ENCODE data around the gene AGMO. TPM values are rescaled to one million over a fixed set of nuclear protein-coding genes. Genes with fewer than 3 reads are reported as not detected.

Gene AGMO
- total RNA-seq, 1 donor from 2014 or later: 0.60 TPM

GRCh38 chr7:15507171-15507570 lies 54.6 kb downstream of the AGMO start:
- Mint-ChIP-seq H3K27ac (ENCODE audit: unreplicated experiment) (peak overlapping the region; percentile 6), H3K36me3 (ENCODE audit: low read depth) (no peaks in the 10 kb centered on the region), H3K27me3 (ENCODE audit: low read depth) (no peaks in the 10 kb centered on the region), H3K4me1 (ENCODE audit: low read depth) (peaks cover 40% of the 10 kb centered on the region), H3K4me3 (ENCODE audit: unreplicated experiment) (no peak overlapping the region), H3K9me3 (ENCODE audit: low read depth) (no peaks in the 10 kb centered on the region)
- DNase-seq (ENCODE audit: low spot score): no peak
- TF ChIP-seq CTCF (IDR thresholded peaks at IDR 0.05): no peak

- no peak overlapping the region for H3K27ac Mint-ChIP-seq (ENCODE audit: unreplicated experiment)
These were observed 56.1 kb downstream of the AGMO start for GRCh38 chr7:15505761-15506160.

GRCh38 chr7:15504351-15504750 lies 57.5 kb downstream of the AGMO start:
- Mint-ChIP-seq H3K36me3 (ENCODE audit: low read depth) (no peaks in the 10 kb centered on the region), H3K27ac (ENCODE audit: unreplicated experiment) (no peak overlapping the region), H3K27me3 (ENCODE audit: low read depth) (no peaks in the 10 kb centered on the region), H3K9me3 (ENCODE audit: low read depth) (no peaks in the 10 kb centered on the region), H3K4me3 (ENCODE audit: unreplicated experiment) (no peak overlapping the region), H3K4me1 (ENCODE audit: low read depth) (peaks cover 40% of the 10 kb centered on the region)
- no peak for DNase-seq (ENCODE audit: low spot score)
- TF ChIP-seq CTCF (IDR thresholded peaks at IDR 0.05): no peak

More at GRCh38 chr7:15505761-15506160, 56.1 kb downstream of the AGMO start:
- no peak for DNase-seq (ENCODE audit: low spot score)
- TF ChIP-seq CTCF (IDR thresholded peaks at IDR 0.05): no peak
- Mint-ChIP-seq H3K4me3 (ENCODE audit: unreplicated experiment) (no peak overlapping the region), H3K36me3 (ENCODE audit: low read depth) (no peaks in the 10 kb centered on the region), H3K9me3 (ENCODE audit: low read depth) (no peaks in the 10 kb centered on the region), H3K4me1 (ENCODE audit: low read depth) (peaks cover 40% of the 10 kb centered on the region), H3K27me3 (ENCODE audit: low read depth) (no peaks in the 10 kb centered on the region)

GRCh38 chr7:15503603-15504290 lies 58.1 kb downstream of the AGMO start:
- no peaks in the 10 kb centered on the region for H3K27me3 Mint-ChIP-seq (ENCODE audit: low read depth)
- no peaks in the 10 kb centered on the region for H3K36me3 Mint-ChIP-seq (ENCODE audit: low read depth)
- no peaks in the 10 kb centered on the region for H3K9me3 Mint-ChIP-seq (ENCODE audit: low read depth)
- no peak overlapping the region for H3K27ac Mint-ChIP-seq (ENCODE audit: unreplicated experiment)
- H3K4me3 Mint-ChIP-seq (ENCODE audit: unreplicated experiment): no peak overlapping the region
- peak; percentile 79 for TF ChIP-seq CTCF (IDR thresholded peaks at IDR 0.05)
- H3K4me1 Mint-ChIP-seq (ENCODE audit: low read depth): peaks cover 40% of the 10 kb centered on the region
- DNase-seq (ENCODE audit: low spot score): no peak

GRCh38 chr7:15498465-15498864 lies 63.4 kb downstream of the AGMO start:
- DNase-seq (ENCODE audit: low spot score): no peak
- no peaks in the 10 kb centered on the region for H3K9me3 Mint-ChIP-seq (ENCODE audit: low read depth)
- H3K27me3 Mint-ChIP-seq (ENCODE audit: low read depth): no peaks in the 10 kb centered on the region
- no peak overlapping the region for H3K4me3 Mint-ChIP-seq (ENCODE audit: unreplicated experiment)
- peaks cover 6% of the 10 kb centered on the region for H3K4me1 Mint-ChIP-seq (ENCODE audit: low read depth)
- no peak overlapping the region for H3K27ac Mint-ChIP-seq (ENCODE audit: unreplicated experiment)
- no peaks in the 10 kb centered on the region for H3K36me3 Mint-ChIP-seq (ENCODE audit: low read depth)
- TF ChIP-seq CTCF (IDR thresholded peaks at IDR 0.05): no peak

Measured in chondrocyte (in vitro differentiated cells).